Heart left ventricle (tissue), 13 donors: Measurements from ENCODE around the gene ZNF618.

Experiments
- CTCF ChIP-seq, 12 donors: fragments of 200-600 bp; sonication (generic) in 4 of 12; IDR thresholded peaks; one replicate each; pipeline versions ENCODE4 v1.5.0 to v1.8.0; 2018 to 2022; ENCODE audit warnings: antibody characterized with exemption in 12 of 12, mild to moderate bottlenecking in 5 of 12
- POLR2A ChIP-seq, 2 donors: fragments of 450-650 bp; IDR thresholded peaks; one replicate each; pipeline ENCODE4 v1.6.1; 2017; ENCODE audit warnings: antibody characterized with exemption in 2 of 2, mild to moderate bottlenecking in 2 of 2, moderate library complexity in 2 of 2
- donor health status: ischemic (EF 13 %, LVEDD 7.1; RV severe dilation, severe dysfunction).
- donor health status: DM: no; HTN: yes; CAD: no.
- donor health status: DM: no; HTN: no; CAD: no.
- donor health status: ischemic (EF 25% LVEDD 6.9; RV normal size, moderate dysfunction).
- donor health status: ischemic (EF 25% LVEDD 5.7; RV mildly dilated, moderate dysfunction).
- donor health status: ischemic (EF 35%, LVEDD 5.7; RV mildly dilated, moderate dysfunction).
- donor health status: nonischemic (EF 11% LVEDD 7.7; RV severe dilation, severe dysfunction).
- donor health status: DM: yes; HTN: yes; CAD: no.
- donor health status: PGD.
- donor health status: ischemic (EF 29% LVEDD 5.4; RV normal size, mild dysfunction).
- donor health status: nonischemic (EF 23%, LVEDD 6.1; RV moderate dilation, normal function).

- no peak for TF ChIP-seq CTCF (IDR thresholded peaks at IDR 0.05)
- TF ChIP-seq POLR2A (IDR thresholded peaks at IDR 0.05) = no peak
Observed at GRCh38 chr9:114054191-114054690, 178.1 kb downstream of the ZNF618 start.
